Peyer's patch (tissue), 4 donors: ENCODE data around the gene BEGAIN. TPM values are rescaled to one million over a fixed set of nuclear protein-coding genes. Genes with fewer than 3 reads are reported as not detected.

ENCODE experiments used
- DNase-seq, 3 donors: peaks; one replicate each; pipeline ENCODE4 v3.0.0-alpha.2; 2017 to 2019
- H3K27ac ChIP-seq, 4 donors: fragments of 200-600 bp; sonication (generic); one replicate each; pipeline ENCODE4 v1.5.1; 2016 to 2019
- H3K27me3 ChIP-seq, 2 donors: fragments of 200-600 bp; sonication (generic); one replicate each; pipeline ENCODE4 v1.5.1; 2019
- H3K36me3 ChIP-seq, 3 donors: fragments of 200-600 bp; sonication (generic); one replicate each; pipeline ENCODE4 v1.5.1; 2016 to 2019
- H3K4me1 ChIP-seq, 4 donors: fragments of 200-600 bp; sonication (generic); one replicate each; pipeline ENCODE4 v1.5.1; 2016 to 2019
- H3K4me3 ChIP-seq, 4 donors: fragments of 200-600 bp; sonication (generic); 1 replicate in 3 of 4; 2 replicates in 1 of 4; pipeline ENCODE4 v1.5.1; 2016 to 2019; ENCODE audit warnings: mild to moderate bottlenecking in 1 of 4
- H3K9me3 ChIP-seq, 4 donors: fragments of 200-600 bp; sonication (generic); one replicate each; pipeline ENCODE4 v1.5.1; 2016 to 2019; ENCODE audit warnings: mild to moderate bottlenecking in 1 of 4
- POLR2A ChIP-seq, 2 donors: fragments of 450-650 bp; IDR thresholded peaks; one replicate each; pipeline ENCODE4 v1.5.1; 2017; ENCODE audit warnings: antibody characterized with exemption in 2 of 2, mild to moderate bottlenecking in 2 of 2, moderate library complexity in 2 of 2
- total RNA-seq, 4 donors: library from RNA; depleted of rRNA; stranded (reverse); fragments of >200 nt; gene quantifications; one replicate each; pipeline ENCODE4 v1.1.0, GENCODE V29; 2016
- TF ChIP-seq, protein P1 (sequence below), 6 experiments: fragments of 450-650 bp in 4 of 6; fragments of 200-600 bp in 2 of 6; sonication (generic) in 1 of 6; IDR thresholded peaks; one replicate each; pipeline ENCODE4 v1.5.1; 2017 to 2019; ENCODE audit warnings: antibody characterized with exemption in 6 of 6, mild to moderate bottlenecking in 3 of 6, moderate library complexity in 1 of 6

BEGAIN gene
- total RNA-seq, 4 donors from 2014 or later, result 1.6 to 31.8 (median 6.6) TPM; not detected in 1

DNA sequence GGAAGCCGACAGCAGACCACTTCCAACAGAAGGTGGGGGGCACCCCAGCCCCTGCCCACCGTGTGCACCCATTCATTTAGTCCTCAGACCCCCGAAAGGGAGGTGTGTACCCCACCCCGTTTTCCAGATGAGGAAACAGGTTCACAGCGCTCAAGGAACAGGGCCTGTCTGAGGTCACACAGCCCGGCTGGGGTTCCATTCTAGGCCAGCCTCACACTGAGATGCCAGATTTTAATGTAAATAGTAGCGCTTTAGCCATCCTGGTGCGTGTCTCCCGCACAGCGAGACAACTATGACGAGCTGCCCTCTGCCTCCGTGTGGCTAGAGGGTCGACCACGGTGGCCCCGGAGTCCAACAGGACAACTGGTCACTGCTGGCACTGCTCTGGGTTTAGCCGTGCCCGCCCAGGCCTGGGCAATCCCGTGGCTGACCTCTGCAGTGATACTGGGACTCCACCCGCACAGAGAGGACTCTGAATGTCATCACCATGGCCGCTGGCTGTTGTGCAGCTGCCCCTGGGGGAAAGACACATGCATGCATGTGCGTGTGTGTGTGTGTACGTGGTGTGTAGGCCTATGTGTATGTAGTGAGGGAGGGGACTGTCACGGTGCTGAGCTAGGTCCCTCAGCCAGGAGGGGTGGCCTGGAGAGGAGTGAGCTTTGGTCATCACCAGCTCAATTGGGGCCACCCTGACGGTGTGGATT, 31.6 kb downstream of the BEGAIN start:
- DNase-seq, result no peak
- peaks cover 0 to 10% (median 0%) of the 10 kb centered on the region in 4 donors for H3K4me1 ChIP-seq
- H3K36me3 ChIP-seq, result no peaks in the 10 kb centered on the region
- H3K27me3 ChIP-seq, result no peaks in the 10 kb centered on the region
- no peak for TF ChIP-seq POLR2A (IDR thresholded peaks at IDR 0.05)
- TF ChIP-seq, protein P1, sequence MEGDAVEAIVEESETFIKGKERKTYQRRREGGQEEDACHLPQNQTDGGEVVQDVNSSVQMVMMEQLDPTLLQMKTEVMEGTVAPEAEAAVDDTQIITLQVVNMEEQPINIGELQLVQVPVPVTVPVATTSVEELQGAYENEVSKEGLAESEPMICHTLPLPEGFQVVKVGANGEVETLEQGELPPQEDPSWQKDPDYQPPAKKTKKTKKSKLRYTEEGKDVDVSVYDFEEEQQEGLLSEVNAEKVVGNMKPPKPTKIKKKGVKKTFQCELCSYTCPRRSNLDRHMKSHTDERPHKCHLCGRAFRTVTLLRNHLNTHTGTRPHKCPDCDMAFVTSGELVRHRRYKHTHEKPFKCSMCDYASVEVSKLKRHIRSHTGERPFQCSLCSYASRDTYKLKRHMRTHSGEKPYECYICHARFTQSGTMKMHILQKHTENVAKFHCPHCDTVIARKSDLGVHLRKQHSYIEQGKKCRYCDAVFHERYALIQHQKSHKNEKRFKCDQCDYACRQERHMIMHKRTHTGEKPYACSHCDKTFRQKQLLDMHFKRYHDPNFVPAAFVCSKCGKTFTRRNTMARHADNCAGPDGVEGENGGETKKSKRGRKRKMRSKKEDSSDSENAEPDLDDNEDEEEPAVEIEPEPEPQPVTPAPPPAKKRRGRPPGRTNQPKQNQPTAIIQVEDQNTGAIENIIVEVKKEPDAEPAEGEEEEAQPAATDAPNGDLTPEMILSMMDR (IDR thresholded peaks at IDR 0.05), result no peak
- no peak overlapping the region for H3K27ac ChIP-seq
- no peaks in the 10 kb centered on the region for H3K9me3 ChIP-seq
- no peak overlapping the region for H3K4me3 ChIP-seq

DNA sequence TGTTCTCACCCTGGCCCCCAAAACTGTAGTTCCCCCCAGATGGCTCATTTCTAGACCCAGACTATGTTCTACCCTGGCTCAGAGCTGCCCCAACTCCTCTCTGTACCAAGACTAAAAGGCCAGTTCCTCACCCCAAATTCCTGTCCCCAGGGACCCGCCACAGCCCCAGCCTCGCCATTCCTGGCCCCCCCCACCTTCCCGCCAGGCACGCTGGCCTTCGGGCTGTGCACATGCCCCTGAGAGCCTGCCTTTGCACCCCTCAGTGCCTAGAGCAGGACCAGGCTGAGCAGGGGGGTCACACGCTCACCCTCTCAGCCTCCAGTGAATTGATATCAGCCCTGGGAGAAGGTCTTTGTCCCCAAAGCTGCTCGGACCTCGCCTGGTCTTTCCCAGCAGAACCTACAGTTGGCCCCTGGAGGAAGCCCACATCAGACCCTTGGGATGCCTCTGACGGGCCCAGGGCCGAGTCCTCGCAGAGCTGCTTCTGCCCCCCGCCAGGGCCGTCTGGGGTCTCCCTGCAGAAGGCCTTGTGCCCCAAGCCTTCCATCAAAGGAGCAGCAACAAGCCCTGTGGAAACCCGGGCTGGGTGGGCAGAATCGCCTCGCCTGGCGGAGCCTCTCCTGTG, 32.4 kb downstream of the BEGAIN start:
- no peak for DNase-seq

GRCh38 chr14:100554082-100554677, 33.0 kb downstream of the BEGAIN start:
- no peak overlapping the region for H3K4me3 ChIP-seq
- no peaks in the 10 kb centered on the region for H3K27me3 ChIP-seq
- no peaks in the 10 kb centered on the region for H3K36me3 ChIP-seq
- DNase-seq, result peak in 2 of 3 donors; percentile 85 to 89
- H3K9me3 ChIP-seq, result no peaks in the 10 kb centered on the region
- H3K4me1 ChIP-seq, result peaks cover 0 to 10% (median 0%) of the 10 kb centered on the region in 4 donors
- TF ChIP-seq, protein P1 (IDR thresholded peaks at IDR 0.05), result no peak
- TF ChIP-seq POLR2A (IDR thresholded peaks at IDR 0.05), result peak in 1 of 2 donors; percentile 42
- H3K27ac ChIP-seq, result peak overlapping the region in 1 of 4 donors; percentile 15

More for the DNA sequence above, 32.4 kb downstream of the BEGAIN start:
- TF ChIP-seq POLR2A (IDR thresholded peaks at IDR 0.05), result no peak
- TF ChIP-seq, protein P1 (IDR thresholded peaks at IDR 0.05), result no peak
- no peak overlapping the region for H3K4me3 ChIP-seq
- H3K27me3 ChIP-seq, result no peaks in the 10 kb centered on the region
- H3K36me3 ChIP-seq, result no peaks in the 10 kb centered on the region
- no peaks in the 10 kb centered on the region for H3K9me3 ChIP-seq
- H3K4me1 ChIP-seq, result peaks cover 0 to 10% (median 0%) of the 10 kb centered on the region in 4 donors
- H3K27ac ChIP-seq, result no peak overlapping the region

- no peak for DNase-seq
- Histone ChIP-seq H3K4me1 (peaks cover 0 to 13% (median under 1%) of the 10 kb centered on the region in 4 donors), H3K4me3 (no peak overlapping the region), H3K27me3 (no peaks in the 10 kb centered on the region), H3K36me3 (no peaks in the 10 kb centered on the region), H3K27ac (no peak overlapping the region), H3K9me3 (no peaks in the 10 kb centered on the region)
- no peak for TF ChIP-seq POLR2A (IDR thresholded peaks at IDR 0.05)
- TF ChIP-seq, protein P1 (IDR thresholded peaks at IDR 0.05), result no peak
These were observed 33.7 kb downstream of the BEGAIN start for GRCh38 chr14:100553471-100553870.

DNA sequence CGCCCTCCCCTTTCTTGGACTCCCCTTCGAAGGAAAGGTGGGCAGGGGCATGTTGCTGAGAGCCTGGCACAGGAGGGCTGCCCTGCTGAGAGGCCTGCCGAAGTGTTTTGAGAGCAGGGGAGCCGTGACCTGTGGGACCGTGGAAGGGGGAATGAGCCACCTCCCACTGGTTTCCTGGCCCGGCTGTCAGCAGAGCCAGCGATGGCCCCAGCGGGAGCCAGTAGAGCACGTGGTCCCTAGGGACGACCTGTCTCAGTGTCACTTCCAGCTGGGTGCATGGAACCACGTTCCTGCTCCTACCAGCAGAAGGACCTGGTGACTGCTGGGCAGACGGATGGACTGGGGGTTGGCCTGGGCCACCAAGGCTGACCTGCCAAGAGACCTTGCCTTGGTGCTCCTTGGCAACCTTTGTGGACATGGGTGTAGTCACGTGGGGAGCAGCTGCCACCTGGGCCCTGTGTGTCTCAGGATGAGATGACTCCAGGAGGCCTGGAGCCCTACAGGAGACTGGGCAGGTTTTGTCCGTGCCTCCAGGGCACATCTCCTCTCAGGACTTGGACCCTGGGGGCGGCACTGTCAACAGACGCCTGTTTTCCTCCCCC, 34.6 kb downstream of the BEGAIN start:
- no peaks in the 10 kb centered on the region for H3K36me3 ChIP-seq
- TF ChIP-seq, protein P1 (IDR thresholded peaks at IDR 0.05), result no peak
- no peak for TF ChIP-seq POLR2A (IDR thresholded peaks at IDR 0.05)

More for the DNA sequence above, 34.6 kb downstream of the BEGAIN start:
- H3K27me3 ChIP-seq, result no peaks in the 10 kb centered on the region
- no peaks in the 10 kb centered on the region for H3K9me3 ChIP-seq
- DNase-seq, result no peak
- H3K27ac ChIP-seq, result no peak overlapping the region
- H3K4me3 ChIP-seq, result no peak overlapping the region
- H3K4me1 ChIP-seq, result peaks cover 0 to 22% (median 2%) of the 10 kb centered on the region in 4 donors
